ENCODE data around the gene CRIM1.

GRCh38 chr2:36597003-36597531 is 241.5 kb downstream of the CRIM1 start:
- TF ChIP-seq CTCF (IDR thresholded peaks at IDR 0.05; ENCODE audit: low read length): no peak
- no peak for TF ChIP-seq EZH2 (optimal IDR thresholded peaks at IDR 0.05; ENCODE audit: low read depth, low read length)
- TF ChIP-seq EZH2phosphoT487 (IDR thresholded peaks at IDR 0.05; ENCODE audit: low read length): no peak
